Aorta (tissue), 5 donors: ENCODE data around the gene AFTPH. TPM values are rescaled to one million over a fixed set of nuclear protein-coding genes. Genes with fewer than 3 reads are reported as not detected.

Source experiments
- ATAC-seq: fragments of 200-7000 bp; cut with Tn5 transposase; one replicate; pipeline ENCODE4 v1.9.1; 2022; ENCODE audit warnings: moderate library complexity; ENCODE audit not compliant: low FRiP score
- DNase-seq, 2 donors: peaks; one replicate each; pipeline ENCODE4 v3.0.0-alpha.2; 2020
- H3K27ac ChIP-seq, 2 donors: one replicate each; pipeline ENCODE4 v1.5.1; 2013; ENCODE audit warnings: low read length in 2 of 2, mild to moderate bottlenecking in 2 of 2, moderate library complexity in 2 of 2, control low read depth in 1 of 2, inconsistent platforms in 1 of 2, low read depth in 1 of 2
- H3K27me3 ChIP-seq, 2 donors: one replicate each; pipeline ENCODE4 v1.6.1; 2013; ENCODE audit warnings: control low read depth in 1 of 2, low read length in 1 of 2, mild to moderate bottlenecking in 1 of 2, moderate library complexity in 1 of 2; ENCODE audit not compliant: insufficient read depth in 2 of 2, control insufficient read depth in 1 of 2
- H3K36me3 ChIP-seq, 2 donors: one replicate each; pipeline ENCODE4 v1.6.1; 2013; ENCODE audit warnings: control low read depth in 1 of 2, low read length in 1 of 2, mild to moderate bottlenecking in 1 of 2; ENCODE audit not compliant: insufficient read depth in 2 of 2, control insufficient read depth in 1 of 2
- H3K4me1 ChIP-seq, 2 donors: one replicate each; pipeline ENCODE4 v1.6.1; 2013; ENCODE audit warnings: low read length in 2 of 2, control low read depth in 1 of 2, mild to moderate bottlenecking in 1 of 2, moderate library complexity in 1 of 2; ENCODE audit not compliant: insufficient read depth in 2 of 2, control insufficient read depth in 1 of 2
- H3K4me3 ChIP-seq, 2 donors: one replicate each; pipeline ENCODE4 v1.5.1; 2013; ENCODE audit warnings: low read length in 2 of 2, control low read depth in 1 of 2, mild to moderate bottlenecking in 1 of 2
- H3K9me3 ChIP-seq: one replicate; pipeline ENCODE4 v1.6.1; 2013; ENCODE audit warnings: mild to moderate bottlenecking, low read length; ENCODE audit not compliant: control insufficient read depth
- WGBS, 2 donors: extraction: QIAGEN DNeasy Blood & Tissue Kit; methylation state at CpG; one replicate each; pipeline ENCODE4 v1.1.7; 2013; 5-methylcytosine and 5-hydroxymethylcytosine counted together
- intact Hi-C, 2 donors: fragments of 100-400 bp; cut with DNase I; formaldehyde crosslinking; loops; one replicate each; pipeline versions ENCODE4 v1.14.2 to v1.15.0; 2022
- polyA plus RNA-seq, 2 donors: library from polyadenylated mRNA; stranded (reverse); fragments of 200-250 nt; gene quantifications; one replicate each; pipeline ENCODE4 v1.2.3, GENCODE V29; 2013
- total RNA-seq, 2 donors: library from RNA; stranded (reverse); fragmentation: NEBNext Ultra II Directional; extraction: Animal tissue kit (Norgen Biotek cat#: 25700); gene quantifications; one replicate each; pipeline ENCODE4 v1.2.1, GENCODE V29; 2021
- donor health status: healthy with polysubstance abuse.
- donor health status: Bipolar disorder and iron deficiency.
- donor health status: DM: no; HTN: no; CAD: no.
- donor health status: DM: no; HTN: no; CAD: no.
- donor health status: DM: yes; HTN: yes; CAD: no.

AFTPH gene
- total and polyA plus RNA-seq, 4 donors: 19.5 to 30.6 (median 25.8) TPM

DNA sequence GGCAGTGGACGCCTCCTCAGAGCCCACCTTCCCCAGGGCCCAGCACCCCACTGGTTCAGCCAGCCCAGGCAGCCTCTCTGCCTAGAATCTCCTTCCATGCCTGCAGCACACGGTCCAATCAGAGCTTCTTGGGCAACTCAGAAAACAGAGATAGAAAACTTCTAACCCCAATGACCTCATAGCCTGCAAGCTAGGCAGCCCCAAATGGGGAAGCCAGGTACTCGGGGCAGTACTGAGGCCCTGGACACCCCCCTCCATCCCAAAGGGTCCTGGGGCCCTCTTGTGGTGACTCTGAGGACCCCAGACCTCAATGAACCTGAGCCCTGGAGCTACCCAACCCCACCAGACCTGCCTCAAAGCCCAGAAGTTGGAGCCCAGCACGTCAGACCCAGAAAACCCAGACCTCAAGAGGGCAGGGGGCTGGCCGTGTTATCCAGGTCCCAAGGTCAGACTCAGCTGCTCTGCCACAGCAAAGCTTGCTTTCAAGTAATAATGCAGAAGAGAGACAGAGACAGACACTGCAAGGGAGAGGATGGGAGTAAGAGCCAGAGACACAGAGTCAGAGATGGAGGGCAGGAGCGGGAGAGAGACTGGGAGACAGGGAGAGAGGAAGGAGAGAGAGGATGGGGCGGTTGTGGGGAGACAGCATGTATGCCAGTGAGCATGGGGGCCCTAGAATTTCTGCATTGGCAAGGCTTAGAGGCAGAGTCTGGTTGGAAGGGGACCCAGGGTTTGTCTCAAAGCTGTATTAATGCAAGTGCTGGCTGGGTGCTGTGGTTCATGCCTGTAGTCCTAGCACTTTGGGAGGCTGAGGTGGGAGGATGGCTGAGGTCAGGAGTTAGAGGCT, 101.4 kb downstream of the AFTPH start:
- Histone ChIP-seq H3K4me3 (no peak overlapping the region), H3K27me3 (no peaks in the 10 kb centered on the region), H3K9me3 (no peaks in the 10 kb centered on the region), H3K36me3 (no peaks in the 10 kb centered on the region), H3K27ac (no peak overlapping the region), H3K4me1 (no peaks in the 10 kb centered on the region)
- ATAC-seq (no peak), DNase-seq (no peak)
- 92 to 93% methylated on average over 7 of the region's 7 CpGs for WGBS, 2 donors
- intact Hi-C loops: no loop called here

GRCh38 chr2:64626146-64626809, 102.2 kb downstream of the AFTPH start:
- ATAC-seq (no peak), DNase-seq (no peak)
- Histone ChIP-seq H3K27me3 (no peaks in the 10 kb centered on the region), H3K36me3 (no peaks in the 10 kb centered on the region), H3K4me1 (no peaks in the 10 kb centered on the region), H3K9me3 (no peaks in the 10 kb centered on the region), H3K4me3 (no peak overlapping the region), H3K27ac (no peak overlapping the region)
- intact Hi-C loops: no loop called here
- 90 to 91% methylated on average over 10 of the region's 10 CpGs for WGBS, 2 donors

GRCh38 chr2:64626963-64627760, 103.0 kb downstream of the AFTPH start:
- Histone ChIP-seq H3K27ac (no peak overlapping the region), H3K27me3 (no peaks in the 10 kb centered on the region), H3K36me3 (no peaks in the 10 kb centered on the region), H3K4me1 (no peaks in the 10 kb centered on the region), H3K4me3 (no peak overlapping the region), H3K9me3 (no peaks in the 10 kb centered on the region)
- ATAC-seq (no peak), DNase-seq (no peak)
- intact Hi-C loops: no loop called here
- WGBS, 2 donors: 83 to 84% methylated on average over 27 of the region's 27 CpGs

DNA sequence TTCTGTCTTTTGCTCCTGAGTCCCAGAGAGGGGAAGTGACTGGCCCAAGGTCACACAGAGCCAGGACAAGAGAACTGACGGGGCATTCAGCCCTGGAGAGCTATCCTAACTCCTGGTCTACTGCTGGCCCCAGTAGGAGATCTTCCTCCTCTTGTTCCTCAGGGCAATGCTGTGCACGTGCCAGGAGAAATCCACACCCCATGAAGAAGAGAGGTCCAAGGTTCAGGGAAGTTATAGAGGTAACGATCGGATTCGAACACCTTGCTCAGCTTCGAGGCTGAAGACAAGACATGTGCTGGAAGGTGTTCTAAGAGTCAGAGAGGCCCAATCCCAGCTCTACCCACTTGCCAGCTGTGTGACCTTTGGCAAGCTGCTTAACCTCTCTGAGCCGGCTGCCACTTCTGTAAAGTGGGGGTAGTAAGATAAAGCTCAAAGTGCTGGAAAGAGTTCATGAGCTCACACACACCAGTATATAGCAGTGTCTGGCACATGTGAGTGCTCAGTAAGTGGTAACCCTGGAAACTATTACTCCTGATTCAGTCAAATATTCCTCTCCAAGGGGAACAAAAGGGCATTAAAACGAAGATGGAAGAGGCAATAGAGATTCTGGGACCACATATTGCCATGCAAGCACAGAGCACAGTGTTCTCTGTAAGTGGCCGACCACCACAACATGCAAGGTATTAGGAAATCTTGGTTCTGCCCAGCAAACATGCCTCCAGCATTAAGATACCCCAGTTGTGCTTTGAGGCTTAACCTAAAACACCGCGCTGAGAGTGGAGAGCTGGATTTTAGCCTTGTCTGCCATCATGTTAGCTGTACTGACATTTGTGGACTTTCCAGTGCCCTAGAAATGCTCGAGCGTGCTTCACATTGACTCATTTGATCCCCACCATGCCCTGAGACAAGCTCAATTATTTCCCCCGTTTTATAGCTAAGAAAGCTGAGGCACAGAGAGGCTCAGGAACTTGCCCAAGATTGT, 104.0 kb downstream of the AFTPH start:
- Histone ChIP-seq H3K9me3 (no peaks in the 10 kb centered on the region), H3K27ac (no peak overlapping the region), H3K4me1 (no peaks in the 10 kb centered on the region), H3K36me3 (no peaks in the 10 kb centered on the region), H3K4me3 (no peak overlapping the region), H3K27me3 (no peaks in the 10 kb centered on the region)
- intact Hi-C loops: no loop called here
- 86 to 88% methylated on average over 14 of the region's 14 CpGs for WGBS, 2 donors
- ATAC-seq (no peak), DNase-seq (no peak)

GRCh38 chr2:64629329-64629781, 105.2 kb downstream of the AFTPH start:
- WGBS, 2 donors: 60 to 66% methylated on average over 10 of the region's 10 CpGs

DNA sequence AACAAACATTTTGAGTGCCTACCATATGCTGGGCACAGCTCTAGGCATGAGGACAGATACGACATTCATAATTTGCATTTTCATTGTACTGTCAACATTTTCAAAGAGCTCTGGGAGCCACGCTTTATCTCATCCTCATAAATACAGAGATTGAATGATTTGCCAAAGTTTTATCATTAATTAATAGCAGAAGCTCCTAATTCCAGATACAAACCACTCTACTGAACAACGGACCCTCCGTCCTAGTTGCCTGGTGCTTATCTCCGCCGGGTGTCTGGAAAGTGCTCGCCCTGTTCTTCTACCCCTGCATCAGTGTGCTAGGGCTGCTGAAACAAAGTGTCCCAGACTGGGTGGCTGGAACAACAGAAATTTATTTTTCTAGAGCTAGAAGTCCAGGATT, 105.7 kb downstream of the AFTPH start:
- Histone ChIP-seq H3K27ac (no peak overlapping the region), H3K4me3 (no peak overlapping the region), H3K4me1 (no peaks in the 10 kb centered on the region), H3K27me3 (no peaks in the 10 kb centered on the region), H3K9me3 (no peaks in the 10 kb centered on the region), H3K36me3 (peaks cover 0 to 2% of the 10 kb centered on the region in 2 donors)
- DNase-seq (no peak), ATAC-seq (no peak)
- intact Hi-C loops: no loop called here
- WGBS, 2 donors: 94 to 95% methylated on average over 7 of the region's 7 CpGs

More at GRCh38 chr2:64629329-64629781, 105.2 kb downstream of the AFTPH start:
- no peak overlapping the region for H3K4me3 ChIP-seq
- ATAC-seq (no peak), DNase-seq (no peak)
- peaks cover 0 to 1% of the 10 kb centered on the region in 2 donors for H3K36me3 ChIP-seq
- H3K27ac ChIP-seq: no peak overlapping the region
- intact Hi-C loops: no loop called here
- no peaks in the 10 kb centered on the region for H3K9me3 ChIP-seq
- H3K27me3 ChIP-seq: no peaks in the 10 kb centered on the region
- H3K4me1 ChIP-seq: no peaks in the 10 kb centered on the region

- Histone ChIP-seq H3K9me3 (no peaks in the 10 kb centered on the region), H3K4me1 (no peaks in the 10 kb centered on the region), H3K4me3 (no peak overlapping the region), H3K27ac (no peak overlapping the region), H3K36me3 (peaks cover 0 to 4% of the 10 kb centered on the region in 2 donors), H3K27me3 (no peaks in the 10 kb centered on the region)
- 94 to 96% methylated on average over 10 of the region's 10 CpGs for WGBS, 2 donors
- intact Hi-C loops: no loop called here
- ATAC-seq: no peak
- no peak for DNase-seq
Measured at GRCh38 chr2:64630752-64631151, 106.6 kb downstream of the AFTPH start.

- intact Hi-C loops: no loop called here
- Histone ChIP-seq H3K4me1 (no peaks in the 10 kb centered on the region), H3K27me3 (no peaks in the 10 kb centered on the region), H3K36me3 (peaks cover 0 to 6% of the 10 kb centered on the region in 2 donors), H3K9me3 (no peaks in the 10 kb centered on the region), H3K4me3 (no peak overlapping the region), H3K27ac (no peak overlapping the region)
- DNase-seq: no peak
- ATAC-seq: no peak
- 96 to 97% methylated on average over 3 of the region's 3 CpGs for WGBS, 2 donors
Measured at GRCh38 chr2:64631771-64632170, 107.6 kb downstream of the AFTPH start.
